Kidney epithelial cell (primary cell): ENCODE data around the gene SP100. TPM values are rescaled to one million over a fixed set of nuclear protein-coding genes. Genes with fewer than 3 reads are reported as not detected.

Experiments
- DNase-seq: peaks from one replicate; pipeline ENCODE4 v3.0.0-alpha.2; 2010; ENCODE audit warnings: low read depth
- H3K27me3 ChIP-seq: 2 replicates; pipeline ENCODE4 v1.6.0; 2011; ENCODE audit warnings: low read length; ENCODE audit not compliant: control insufficient read depth, insufficient read depth
- H3K36me3 ChIP-seq: 2 replicates; pipeline ENCODE4 v1.5.1; 2011; ENCODE audit warnings: low read length; ENCODE audit not compliant: control insufficient read depth, insufficient read depth
- H3K4me3 ChIP-seq: 2 replicates; pipeline ENCODE4 v1.5.1; 2011; ENCODE audit warnings: low read depth, mild to moderate bottlenecking, control low read depth, low read length
- total RNA-seq: library from RNA; depleted of rRNA; stranded (reverse); fragments of >200 nt; gene quantifications from 2 replicates; pipeline ENCODE4 v1.2.3, GENCODE V29; 2015
- TF ChIP-seq, protein P1 (sequence below): IDR thresholded peaks from 2 replicates; pipeline ENCODE4 v1.5.1; 2011; ENCODE audit warnings: mild to moderate bottlenecking, moderate library complexity, low read length, control low read depth, inconsistent platforms; ENCODE audit not compliant: insufficient read depth, poor library complexity, severe bottlenecking

SP100 gene
- total RNA-seq, 1 donor from 2014 or later: 48.0 TPM

GRCh38 chr2:230570987-230571386 lies 155.0 kb downstream of the SP100 start:
- H3K4me3 ChIP-seq: no peak overlapping the region
- no peaks in the 10 kb centered on the region for H3K27me3 ChIP-seq
- no peak for DNase-seq
- TF ChIP-seq, protein P1, sequence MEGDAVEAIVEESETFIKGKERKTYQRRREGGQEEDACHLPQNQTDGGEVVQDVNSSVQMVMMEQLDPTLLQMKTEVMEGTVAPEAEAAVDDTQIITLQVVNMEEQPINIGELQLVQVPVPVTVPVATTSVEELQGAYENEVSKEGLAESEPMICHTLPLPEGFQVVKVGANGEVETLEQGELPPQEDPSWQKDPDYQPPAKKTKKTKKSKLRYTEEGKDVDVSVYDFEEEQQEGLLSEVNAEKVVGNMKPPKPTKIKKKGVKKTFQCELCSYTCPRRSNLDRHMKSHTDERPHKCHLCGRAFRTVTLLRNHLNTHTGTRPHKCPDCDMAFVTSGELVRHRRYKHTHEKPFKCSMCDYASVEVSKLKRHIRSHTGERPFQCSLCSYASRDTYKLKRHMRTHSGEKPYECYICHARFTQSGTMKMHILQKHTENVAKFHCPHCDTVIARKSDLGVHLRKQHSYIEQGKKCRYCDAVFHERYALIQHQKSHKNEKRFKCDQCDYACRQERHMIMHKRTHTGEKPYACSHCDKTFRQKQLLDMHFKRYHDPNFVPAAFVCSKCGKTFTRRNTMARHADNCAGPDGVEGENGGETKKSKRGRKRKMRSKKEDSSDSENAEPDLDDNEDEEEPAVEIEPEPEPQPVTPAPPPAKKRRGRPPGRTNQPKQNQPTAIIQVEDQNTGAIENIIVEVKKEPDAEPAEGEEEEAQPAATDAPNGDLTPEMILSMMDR: no peak
- no peaks in the 10 kb centered on the region for H3K36me3 ChIP-seq

GRCh38 chr2:230575642-230576324 lies 159.8 kb downstream of the SP100 start:
- TF ChIP-seq, protein P1: no peak
- Histone ChIP-seq H3K27me3 (no peaks in the 10 kb centered on the region), H3K36me3 (no peaks in the 10 kb centered on the region), H3K4me3 (no peak overlapping the region)
- DNase-seq: no peak

GRCh38 chr2:230577114-230577513 lies 161.1 kb downstream of the SP100 start:
- DNase-seq: no peak
- Histone ChIP-seq H3K36me3 (no peaks in the 10 kb centered on the region), H3K27me3 (no peaks in the 10 kb centered on the region), H3K4me3 (no peak overlapping the region)
- TF ChIP-seq, protein P1: no peak

- TF ChIP-seq, protein P1: no peak
- Histone ChIP-seq H3K4me3 (no peak overlapping the region), H3K27me3 (no peaks in the 10 kb centered on the region), H3K36me3 (no peaks in the 10 kb centered on the region)
- no peak for DNase-seq
Measured at GRCh38 chr2:230578106-230578505, 162.1 kb downstream of the SP100 start.

GRCh38 chr2:230582851-230583283 lies 166.9 kb downstream of the SP100 start:
- Histone ChIP-seq H3K27me3 (no peaks in the 10 kb centered on the region), H3K36me3 (no peaks in the 10 kb centered on the region), H3K4me3 (no peak overlapping the region)
- DNase-seq: peak; percentile 1
- TF ChIP-seq, protein P1: no peak

- no peaks in the 10 kb centered on the region for H3K36me3 ChIP-seq
- no peak overlapping the region for H3K4me3 ChIP-seq
- DNase-seq: no peak
- TF ChIP-seq, protein P1: no peak
- no peaks in the 10 kb centered on the region for H3K27me3 ChIP-seq
Measured at GRCh38 chr2:230583581-230583980, 167.6 kb downstream of the SP100 start.
